ENCODE results near the gene SLC31A2.
"Not testable (repeated sequence)": the region's sequence is repeated elsewhere in the genome, so short reads cannot be mapped to it uniquely, and the experiment has no call there.

The SLC31A2 gene

DNA sequence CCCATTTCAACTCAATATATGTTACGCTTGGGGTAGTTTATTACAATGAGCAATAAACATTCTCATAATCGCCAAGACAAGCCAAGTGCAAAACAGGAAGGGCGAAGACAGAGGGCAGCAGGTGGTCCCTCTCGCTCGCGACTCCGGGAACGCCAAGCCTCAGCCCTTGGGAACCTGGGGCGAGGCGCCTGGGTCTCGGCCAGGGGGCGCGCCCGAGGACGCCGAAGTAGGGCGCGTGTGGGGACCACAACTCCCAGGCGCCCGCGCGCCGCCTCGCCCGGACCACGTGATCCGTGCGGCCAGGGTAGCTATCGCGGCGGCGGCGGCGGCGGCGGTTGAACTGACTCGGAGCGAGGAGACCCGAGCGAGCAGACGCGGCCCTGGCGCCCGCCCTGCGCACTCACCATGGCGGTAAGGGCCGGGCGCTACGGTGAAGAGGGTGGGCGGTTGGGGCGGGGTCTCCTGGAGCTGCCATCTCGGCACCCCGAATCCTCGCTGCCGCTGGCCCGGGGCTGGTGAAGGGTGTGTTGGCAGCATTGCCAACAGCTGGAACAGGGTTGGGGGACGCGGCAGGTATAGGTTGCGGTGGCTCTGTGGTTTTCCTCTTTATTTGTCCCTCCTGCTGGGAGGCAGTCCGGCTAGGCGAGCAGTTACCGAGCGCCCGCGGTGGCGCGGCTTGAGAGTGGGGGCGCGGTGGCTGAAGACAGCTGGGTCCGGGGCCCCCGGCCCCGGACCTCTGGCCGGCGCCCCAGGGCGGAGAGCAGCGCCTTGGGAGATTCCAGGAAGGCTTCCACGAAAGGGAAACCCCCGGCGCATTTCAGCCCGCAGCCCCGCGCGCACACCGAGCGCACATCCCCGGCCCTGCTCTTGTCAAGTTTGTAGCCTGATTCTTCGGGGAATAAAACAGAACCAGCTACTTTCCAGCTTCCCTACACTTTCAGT, at the start of gene SLC31A2:
SLC31A2 (plus strand) TSS at position 338 of the 942 bp plus-strand sequence; CDS start at position 406, 68 bp downstream.
- Histone ChIP-seq H3K9ac (ENCODE audit: low read depth, low read length) (peak within 1 kb of the TSS; percentile 47), H3K4me3 (ENCODE audit: low read depth, low read length) (peak within 1 kb of the TSS; percentile 85), H3K36me3 (ENCODE audit: control insufficient read depth, insufficient read depth, low read length) (no peaks in the 10 kb centered on the region), H3K4me1 (ENCODE audit: control insufficient read depth, insufficient read depth, low read length) (peaks cover 2% of the 10 kb centered on the region), H3K27me3 (ENCODE audit: control insufficient read depth, insufficient read depth, low read length) (peaks cover 16% of the 10 kb centered on the region), H3K9me3 (ENCODE audit: control insufficient read depth, insufficient read depth, low read length) (no peaks in the 10 kb centered on the region)

- H3K9me3 ChIP-seq (ENCODE audit: control insufficient read depth, insufficient read depth, low read length); H3K4me3 ChIP-seq (ENCODE audit: low read depth, low read length); H3K9ac ChIP-seq (ENCODE audit: low read depth, low read length): not testable (repeated sequence)
Measured at GRCh38 chr9:113105345-113105744, 45.5 kb upstream of the SLC31A2 start.

DNA sequence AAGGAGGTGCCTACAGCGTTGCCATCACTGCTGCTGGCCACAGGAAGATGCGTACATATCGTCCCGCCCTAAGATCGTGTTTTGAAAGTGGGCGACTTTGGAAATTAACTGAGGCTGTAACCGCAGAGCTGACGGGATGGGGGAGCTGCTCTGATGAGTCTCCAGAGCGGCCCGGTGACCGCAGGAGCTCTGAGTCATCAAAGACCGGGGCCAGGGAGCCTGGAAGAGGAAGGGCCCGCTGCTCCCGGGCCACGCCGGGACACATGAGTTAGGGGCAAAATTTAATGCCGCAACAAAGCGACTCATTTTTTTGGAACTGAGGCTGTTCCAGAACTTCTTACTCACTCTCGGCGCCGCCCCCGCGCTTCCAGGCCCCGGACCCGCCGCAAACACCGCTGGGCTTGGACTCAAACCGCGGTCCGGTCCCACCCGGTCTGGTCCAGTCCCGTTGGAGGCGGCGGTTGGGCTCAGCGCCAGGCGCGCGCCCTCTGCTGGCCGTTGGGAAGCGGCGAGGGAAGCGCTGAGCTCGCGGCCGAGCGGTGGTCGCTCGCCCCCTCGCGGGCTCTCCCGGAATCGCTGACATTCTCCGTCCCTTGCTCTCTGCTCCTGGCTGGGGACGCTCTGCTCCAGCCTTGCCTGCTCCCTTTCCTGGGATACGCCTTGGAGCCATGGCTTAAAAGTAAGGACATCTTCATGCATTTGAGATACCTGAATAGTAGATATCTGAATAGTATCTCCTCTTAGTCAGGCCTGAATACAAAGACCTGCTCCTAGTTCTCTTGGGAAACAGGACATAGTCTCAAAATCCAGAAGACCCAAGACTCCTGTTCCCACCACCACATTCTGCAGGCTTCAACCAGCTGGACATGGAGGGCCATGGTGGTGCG, 39.5 kb upstream of the SLC31A2 start:
- H3K27me3 ChIP-seq (ENCODE audit: control insufficient read depth, insufficient read depth, low read length); H3K36me3 ChIP-seq (ENCODE audit: control insufficient read depth, insufficient read depth, low read length); H3K4me3 ChIP-seq (ENCODE audit: low read depth, low read length); H3K9me3 ChIP-seq (ENCODE audit: control insufficient read depth, insufficient read depth, low read length); H3K9ac ChIP-seq (ENCODE audit: low read depth, low read length); H3K4me1 ChIP-seq (ENCODE audit: control insufficient read depth, insufficient read depth, low read length): not testable (repeated sequence)

More at GRCh38 chr9:113105345-113105744, 45.5 kb upstream of the SLC31A2 start:
- not testable (repeated sequence) for H3K4me1 ChIP-seq (ENCODE audit: control insufficient read depth, insufficient read depth, low read length); H3K27me3 ChIP-seq (ENCODE audit: control insufficient read depth, insufficient read depth, low read length); H3K36me3 ChIP-seq (ENCODE audit: control insufficient read depth, insufficient read depth, low read length)

GRCh38 chr9:113112706-113113510, 37.9 kb upstream of the SLC31A2 start:
- not testable (repeated sequence) for H3K9ac ChIP-seq (ENCODE audit: low read depth, low read length); H3K9me3 ChIP-seq (ENCODE audit: control insufficient read depth, insufficient read depth, low read length); H3K4me3 ChIP-seq (ENCODE audit: low read depth, low read length); H3K4me1 ChIP-seq (ENCODE audit: control insufficient read depth, insufficient read depth, low read length); H3K27me3 ChIP-seq (ENCODE audit: control insufficient read depth, insufficient read depth, low read length); H3K36me3 ChIP-seq (ENCODE audit: control insufficient read depth, insufficient read depth, low read length)

DNA sequence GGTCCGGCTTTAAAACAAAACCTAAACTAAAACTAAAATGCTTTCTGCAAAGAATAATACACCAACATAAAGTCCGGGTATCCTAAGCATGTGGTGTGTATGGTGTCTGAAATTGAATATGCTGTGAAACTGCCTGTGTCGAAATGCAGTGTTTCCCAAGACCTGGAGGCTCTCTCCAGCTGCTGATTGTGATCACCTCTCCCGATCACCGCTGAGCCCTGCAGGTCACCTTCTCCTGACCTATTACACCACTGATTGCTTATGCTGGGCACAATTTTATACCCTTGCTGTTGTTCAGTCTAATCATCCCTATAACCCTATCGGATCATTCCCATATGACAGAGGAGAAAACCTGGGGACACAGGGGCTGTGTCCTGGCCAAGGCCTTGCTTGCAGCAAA, 32.0 kb upstream of the SLC31A2 start:
- H3K27me3 ChIP-seq (ENCODE audit: control insufficient read depth, insufficient read depth, low read length); H3K4me3 ChIP-seq (ENCODE audit: low read depth, low read length); H3K36me3 ChIP-seq (ENCODE audit: control insufficient read depth, insufficient read depth, low read length); H3K4me1 ChIP-seq (ENCODE audit: control insufficient read depth, insufficient read depth, low read length); H3K9ac ChIP-seq (ENCODE audit: low read depth, low read length); H3K9me3 ChIP-seq (ENCODE audit: control insufficient read depth, insufficient read depth, low read length): not testable (repeated sequence)

GRCh38 chr9:113125386-113126035, 25.3 kb upstream of the SLC31A2 start:
- no peak overlapping the region for H3K4me3 ChIP-seq (ENCODE audit: low read depth, low read length)
- H3K4me1 ChIP-seq (ENCODE audit: control insufficient read depth, insufficient read depth, low read length), result no peaks in the 10 kb centered on the region
- H3K27me3 ChIP-seq (ENCODE audit: control insufficient read depth, insufficient read depth, low read length), result no peaks in the 10 kb centered on the region
- no peak overlapping the region for H3K9ac ChIP-seq (ENCODE audit: low read depth, low read length)
- no peaks in the 10 kb centered on the region for H3K36me3 ChIP-seq (ENCODE audit: control insufficient read depth, insufficient read depth, low read length)
- H3K9me3 ChIP-seq (ENCODE audit: control insufficient read depth, insufficient read depth, low read length), result no peaks in the 10 kb centered on the region

DNA sequence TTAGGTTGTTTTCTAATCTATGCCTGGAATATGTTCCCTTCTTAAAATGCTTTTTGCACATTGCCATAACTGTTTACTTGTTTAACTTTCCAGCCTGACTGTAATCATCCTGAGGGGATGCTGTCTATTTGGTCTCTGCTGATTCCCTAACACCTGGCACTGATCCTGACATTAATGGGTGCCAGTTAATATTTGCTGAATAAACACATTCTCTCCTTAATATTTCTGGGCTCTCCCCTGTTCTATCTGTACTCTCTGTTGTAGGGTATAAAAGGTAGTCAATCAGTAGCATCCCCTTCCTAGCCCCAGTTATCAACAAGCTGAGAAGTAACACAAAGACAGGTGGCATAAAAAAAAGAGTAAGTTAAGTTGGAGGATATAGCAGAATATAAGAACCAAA, 21.3 kb upstream of the SLC31A2 start:
- Histone ChIP-seq H3K4me3 (ENCODE audit: low read depth, low read length) (no peak overlapping the region), H3K9me3 (ENCODE audit: control insufficient read depth, insufficient read depth, low read length) (no peaks in the 10 kb centered on the region), H3K4me1 (ENCODE audit: control insufficient read depth, insufficient read depth, low read length) (no peaks in the 10 kb centered on the region), H3K27me3 (ENCODE audit: control insufficient read depth, insufficient read depth, low read length) (peaks cover 3% of the 10 kb centered on the region), H3K36me3 (ENCODE audit: control insufficient read depth, insufficient read depth, low read length) (no peaks in the 10 kb centered on the region), H3K9ac (ENCODE audit: low read depth, low read length) (no peak overlapping the region)

DNA sequence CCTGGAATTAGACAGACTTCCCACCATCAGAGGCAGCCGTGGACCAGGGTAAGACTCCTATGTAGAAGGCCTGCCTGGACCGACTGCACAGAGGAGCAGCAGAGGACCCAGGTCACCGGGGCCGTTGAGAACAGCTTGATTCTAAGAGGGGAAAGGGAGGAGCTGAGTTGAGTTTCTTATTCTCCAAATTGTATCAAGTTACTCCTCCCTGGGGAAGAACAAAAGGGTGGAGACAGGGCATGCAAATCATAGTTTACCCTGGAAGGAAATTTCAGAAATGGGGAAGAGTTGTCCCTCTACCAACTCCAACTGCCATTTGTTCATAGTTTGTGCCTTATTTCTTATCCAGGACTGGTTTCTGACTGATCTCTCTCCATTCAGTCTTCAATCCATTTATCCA, 20.9 kb upstream of the SLC31A2 start:
- Histone ChIP-seq H3K4me1 (ENCODE audit: control insufficient read depth, insufficient read depth, low read length) (no peaks in the 10 kb centered on the region), H3K9me3 (ENCODE audit: control insufficient read depth, insufficient read depth, low read length) (no peaks in the 10 kb centered on the region), H3K9ac (ENCODE audit: low read depth, low read length) (no peak overlapping the region), H3K4me3 (ENCODE audit: low read depth, low read length) (no peak overlapping the region), H3K36me3 (ENCODE audit: control insufficient read depth, insufficient read depth, low read length) (no peaks in the 10 kb centered on the region), H3K27me3 (ENCODE audit: control insufficient read depth, insufficient read depth, low read length) (peaks cover 3% of the 10 kb centered on the region)

DNA sequence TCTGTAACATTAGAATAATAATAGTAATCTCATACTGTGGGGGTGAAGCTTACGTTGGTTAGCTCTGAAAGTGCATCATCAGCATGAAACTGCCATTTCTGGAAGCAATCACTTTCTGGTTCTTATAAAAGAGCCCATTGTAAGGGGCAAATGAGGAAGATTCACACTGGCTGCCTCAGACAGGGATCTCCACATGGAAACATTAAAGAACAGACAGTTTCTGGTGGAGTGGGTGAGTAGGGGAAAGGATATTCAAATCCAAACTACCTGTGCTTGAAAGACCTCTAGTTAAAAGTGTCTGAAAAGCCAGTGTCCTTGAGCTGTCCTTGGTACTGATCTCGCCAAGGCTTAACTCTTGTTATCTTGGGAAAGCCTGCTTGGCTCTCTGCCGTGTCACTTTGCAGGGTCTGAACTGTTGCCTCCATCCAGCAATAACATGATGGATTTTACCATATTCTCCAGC, 19.1 kb upstream of the SLC31A2 start:
- Histone ChIP-seq H3K27me3 (ENCODE audit: control insufficient read depth, insufficient read depth, low read length) (peaks cover 3% of the 10 kb centered on the region), H3K9ac (ENCODE audit: low read depth, low read length) (no peak overlapping the region), H3K9me3 (ENCODE audit: control insufficient read depth, insufficient read depth, low read length) (no peaks in the 10 kb centered on the region), H3K4me3 (ENCODE audit: low read depth, low read length) (no peak overlapping the region), H3K4me1 (ENCODE audit: control insufficient read depth, insufficient read depth, low read length) (no peaks in the 10 kb centered on the region), H3K36me3 (ENCODE audit: control insufficient read depth, insufficient read depth, low read length) (no peaks in the 10 kb centered on the region)

GRCh38 chr9:113137196-113138168, 13.3 kb upstream of the SLC31A2 start:
- Histone ChIP-seq H3K4me3 (ENCODE audit: low read depth, low read length) (no peak overlapping the region), H3K27me3 (ENCODE audit: control insufficient read depth, insufficient read depth, low read length) (peaks cover 5% of the 10 kb centered on the region), H3K4me1 (ENCODE audit: control insufficient read depth, insufficient read depth, low read length) (no peaks in the 10 kb centered on the region), H3K9ac (ENCODE audit: low read depth, low read length) (no peak overlapping the region), H3K36me3 (ENCODE audit: control insufficient read depth, insufficient read depth, low read length) (no peaks in the 10 kb centered on the region), H3K9me3 (ENCODE audit: control insufficient read depth, insufficient read depth, low read length) (no peaks in the 10 kb centered on the region)
